HepG2 (cell line): ENCODE data around the gene MMP27. TPM values are rescaled to one million over a fixed set of nuclear protein-coding genes. Genes with fewer than 3 reads are reported as not detected.

Experiments
- ATAC-seq: fragments of 200-7000 bp; cut with Tn5 transposase; 3 replicates; pipeline ENCODE4 v1.9.1; 2020; ENCODE audit warnings: mild to moderate bottlenecking, moderate library complexity
- BruUV-seq: library from RNA; stranded (reverse); fragments of 400-500 nt; replicated peaks from 2 replicates; lab custom pipeline; 2021; lab: Mats Ljungman, UMichigan
- CTCF ChIA-PET: fragments of 300-600 bp; formaldehyde crosslinking; extraction: SDS; loops from one replicate; lab custom pipeline; 2021; ENCODE audit warnings: low total read pairs, inconsistent platforms, low intra/inter-chr PET ratio; lab: Yijun Ruan, JAX
- POLR2A ChIA-PET: fragments of 350-600 bp; sonication (Branson Sonifier 250); formaldehyde crosslinking; loops from one replicate; lab custom pipeline; 2020; ENCODE audit warnings: antibody characterized with exemption, inconsistent platforms; lab: Yijun Ruan, JAX
- DNase-seq: peaks from one replicate; pipeline ENCODE4 v3.0.0-alpha.2; 2015; ENCODE audit warnings: low spot score
- FAIRE-seq: peaks from 3 replicates; lab custom pipeline; 2011; peaks lifted over from hg19 to GRCh38; lab: Jason Lieb, UNC
- H2AFZ ChIP-seq: one replicate; pipeline ENCODE4 v1.6.1; 2011; ENCODE audit warnings: low read length, inconsistent platforms
- H3K27ac ChIP-seq: fragments of 300-600 bp; 3 replicates; pipeline ENCODE4 v1.8.0; 2011; ENCODE audit warnings: mixed run types, mild to moderate bottlenecking, mixed read lengths, low read length, inconsistent platforms; ENCODE audit not compliant: insufficient read depth; ENCODE audit errors: extremely low read length
- H3K27me3 ChIP-seq, 2 experiments: fragments of 200-600 bp in 1 of 2; 2 replicates in 1 of 2; 3 replicates in 1 of 2; pipeline versions ENCODE4 v1.6.0 to v1.8.0; 2011; ENCODE audit warnings: low read length in 2 of 2, mild to moderate bottlenecking in 2 of 2, moderate library complexity in 2 of 2, inconsistent platforms in 1 of 2; ENCODE audit not compliant: insufficient read depth in 2 of 2, control insufficient read depth in 1 of 2
- H3K36me3 ChIP-seq, 2 experiments: fragments of 200-600 bp in 1 of 2; replicated peaks in 1 of 2; 2 replicates in 1 of 2; 3 replicates in 1 of 2; pipeline versions ENCODE4 v1.5.1 to v1.8.0; 2011; ENCODE audit warnings: low read length in 2 of 2, inconsistent platforms in 1 of 2; ENCODE audit not compliant: insufficient read depth in 2 of 2, control insufficient read depth in 1 of 2
- H3K4me1 ChIP-seq: 2 replicates; pipeline ENCODE4 v1.5.1; 2012; ENCODE audit warnings: low read length, inconsistent platforms; ENCODE audit not compliant: insufficient read depth
- H3K4me2 ChIP-seq: 2 replicates; pipeline ENCODE4 v1.6.0; 2011; ENCODE audit warnings: low read depth, low read length, inconsistent platforms
- H3K4me3 ChIP-seq, 3 experiments: fragments of 200-600 bp in 1 of 3; sonication (generic), shearing (Covaris generic) in 1 of 3; replicated peaks in 1 of 3; 2 replicates each; pipeline ENCODE4 v1.5.1; 2011 to 2016; ENCODE audit warnings: low read length in 3 of 3, inconsistent platforms in 2 of 3, low read depth in 2 of 3, mild to moderate bottlenecking in 2 of 3, control low read depth in 1 of 3, mixed read lengths in 1 of 3; ENCODE audit not compliant: insufficient read depth in 1 of 3
- H3K79me2 ChIP-seq: one replicate; pipeline ENCODE4 v1.6.1; 2011; ENCODE audit warnings: low read length, inconsistent platforms; ENCODE audit not compliant: insufficient read depth
- H3K9ac ChIP-seq: 2 replicates; pipeline ENCODE4 v1.6.0; 2011; ENCODE audit warnings: mild to moderate bottlenecking, low read depth, low read length, inconsistent platforms; ENCODE audit not compliant: insufficient read depth
- H3K9me3 ChIP-seq: 2 replicates; pipeline ENCODE4 v1.5.1; 2012; ENCODE audit warnings: mild to moderate bottlenecking, low read length
- H4K20me1 ChIP-seq: 2 replicates; pipeline ENCODE4 v1.6.0; 2011; ENCODE audit warnings: inconsistent platforms, mild to moderate bottlenecking, low read length, moderate library complexity; ENCODE audit not compliant: insufficient read depth
- ATF7 ChIP-seq, 2 experiments: fragments of 450-650 bp in 1 of 2; sonication (generic) in 1 of 2; formaldehyde crosslinking in 1 of 2; IDR thresholded peaks; 2 replicates each; pipeline versions ENCODE4 v1.4.0 to v1.6.1; 2016 to 2020; ENCODE audit warnings: antibody characterized with exemption in 1 of 2, mild to moderate bottlenecking in 1 of 2, missing genetic modification reagents in 1 of 2
- ELF1 ChIP-seq: sonication (generic); formaldehyde crosslinking; IDR thresholded peaks from 2 replicates; pipeline ENCODE4 v1.4.0; 2020; ENCODE audit warnings: missing genetic modification reagents
- HDAC2 ChIP-seq: sonication (generic); formaldehyde crosslinking; IDR thresholded peaks from 2 replicates; pipeline ENCODE4 v1.4.0; 2020; ENCODE audit warnings: missing genetic modification reagents
- MTA1 ChIP-seq: sonication (generic); formaldehyde crosslinking; IDR thresholded peaks from 2 replicates; pipeline ENCODE4 v1.4.0; 2020; ENCODE audit warnings: missing genetic modification reagents, mild to moderate bottlenecking, borderline replicate concordance
- RFXAP ChIP-seq: sonication (generic); formaldehyde crosslinking; IDR thresholded peaks from 2 replicates; pipeline ENCODE4 v1.4.0; 2020; ENCODE audit warnings: missing genetic modification reagents, borderline replicate concordance
- SIX1 ChIP-seq: sonication (generic); formaldehyde crosslinking; IDR thresholded peaks from 2 replicates; pipeline ENCODE4 v1.4.0; 2020; ENCODE audit warnings: missing genetic modification reagents, borderline replicate concordance
- SPEN ChIP-seq: sonication (generic); formaldehyde crosslinking; IDR thresholded peaks from 2 replicates; pipeline ENCODE4 v1.5.1; 2020; ENCODE audit warnings: low read depth, mild to moderate bottlenecking, missing genetic modification reagents
- SRSF1 ChIP-seq: fragments of 200-400 bp; formaldehyde crosslinking; optimal IDR thresholded peaks from 2 replicates; pipeline ENCODE3; 2017; ENCODE audit warnings: mild to moderate bottlenecking, low read depth, low read length, moderate library complexity
- SRSF4 ChIP-seq: fragments of 200-400 bp; formaldehyde crosslinking; IDR thresholded peaks from one replicate; pipeline ENCODE4 v1.6.1; 2018; ENCODE audit warnings: mild to moderate bottlenecking, low read depth, low read length, moderate library complexity; ENCODE audit not compliant: poor library complexity, severe bottlenecking
- ZNF136 ChIP-seq: sonication (generic); formaldehyde crosslinking; IDR thresholded peaks from 2 replicates; pipeline ENCODE4 v1.8.1; 2022; ENCODE audit warnings: low read depth, mild to moderate bottlenecking, moderate library complexity, missing genetic modification reagents
- ZNF260 ChIP-seq: sonication (generic); formaldehyde crosslinking; IDR thresholded peaks from 2 replicates; pipeline ENCODE4 v1.4.0; 2020; ENCODE audit warnings: missing genetic modification reagents, low read depth, mild to moderate bottlenecking, borderline replicate concordance
- ZNF337 ChIP-seq: sonication (generic); formaldehyde crosslinking; IDR thresholded peaks from 2 replicates; pipeline ENCODE4 v1.5.1; 2020; ENCODE audit warnings: missing genetic modification reagents, low read depth, mild to moderate bottlenecking, borderline replicate concordance
- ZNF510 ChIP-seq: sonication (generic); formaldehyde crosslinking; IDR thresholded peaks from 2 replicates; pipeline ENCODE4 v1.4.0; 2020; ENCODE audit warnings: low read depth, mild to moderate bottlenecking, missing genetic modification reagents
- WGBS: methylation state at CpG from one replicate; pipeline ENCODE4 v1.1.6; 2017; ENCODE audit warnings: low lambda C conversion rate; 5-methylcytosine and 5-hydroxymethylcytosine counted together
- in situ Hi-C: cut with HindIII; loops from 2 replicates; pipeline ENCODE4 v1.10.0; 2017; ENCODE audit warnings: low pct_unique_long_range_greater_than_20kb; ENCODE audit not compliant: extremely low pct_ligation_motif_present
- intact Hi-C: fragments of 100-400 bp; cut with micrococcal nuclease; formaldehyde crosslinking; loops from one replicate; pipeline ENCODE4 v1.10.0; 2022; ENCODE audit not compliant: unreplicated experiment
- polyA plus RNA-seq, 8 experiments: library from polyadenylated mRNA; depleted of rRNA in 3 of 8; stranded (reverse) in 7 of 8; unstranded in 1 of 8; fragments of >200 nt; fragmentation: Illumina TruSeq in 4 of 8; extraction: Trizol in 4 of 8; gene quantifications; 2 replicates each; pipeline versions ENCODE4 v1.2.1 to v1.2.3, GENCODE V29; 2011 to 2016; ENCODE audit warnings: low read depth in 4 of 8, missing spikeins in 1 of 8, mixed read lengths in 1 of 8; ENCODE audit not compliant: insufficient read depth in 1 of 8
- total RNA-seq, 5 experiments: library from RNA; depleted of rRNA; stranded (reverse); fragments of >200 nt; fragmentation: Illumina TruSeq; extraction: Trizol; gene quantifications; 2 replicates each; pipeline ENCODE4 v1.2.3, GENCODE V29; 2016; ENCODE audit warnings: low read depth in 1 of 5
- TF ChIP-seq, protein P1 (sequence below): IDR thresholded peaks from 2 replicates; pipeline ENCODE4 v1.6.1; 2018; ENCODE audit warnings: missing genetic modification reagents, mild to moderate bottlenecking, missing compliant biosample characterization
- TF ChIP-seq, protein P2 (sequence below): IDR thresholded peaks from 2 replicates; pipeline ENCODE4 v1.6.1; 2016; ENCODE audit warnings: missing compliant biosample characterization, missing genetic modification reagents, borderline replicate concordance

Gene MMP27
- total and polyA plus RNA-seq, 2 of the 13 experiments (the other 11 are each of a cell fraction or from before 2014, with no cell fraction given): not detected

GRCh38 chr11:102753267-102753666 is 47.7 kb upstream of the MMP27 start:
- no peak for FAIRE-seq
- BruUV-seq: no TSS peak

DNA sequence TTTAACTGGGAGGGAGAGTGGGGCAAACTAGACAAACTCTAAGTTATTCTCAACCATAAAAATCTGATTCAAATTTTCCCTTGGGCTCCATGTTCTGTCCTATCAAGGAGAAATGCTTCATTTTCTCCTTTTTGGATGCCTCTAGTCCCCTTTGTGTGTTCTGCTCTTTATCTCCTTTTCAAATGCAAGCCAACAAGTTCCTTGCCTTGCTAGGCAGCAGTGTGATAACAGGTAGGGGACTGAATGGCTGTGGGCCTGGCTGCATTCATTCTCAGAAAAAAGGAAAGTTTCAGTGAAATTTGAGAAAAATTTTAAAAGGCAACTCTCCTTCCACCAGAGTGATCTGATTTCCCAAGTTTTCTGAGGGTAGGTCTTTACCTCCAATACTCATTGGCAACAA is 46.1 kb upstream of the MMP27 start:
- Histone ChIP-seq H2AFZ (no peak overlapping the region), H3K9ac (no peak overlapping the region), H3K79me2 (no peaks in the 10 kb centered on the region), H3K27me3 (no peaks in the 10 kb centered on the region; a peak in 2 of 5 replicates), H3K36me3 (no peaks in the 10 kb centered on the region), H3K4me2 (no peak overlapping the region), H3K9me3 (no peaks in the 10 kb centered on the region), H4K20me1 (no peaks in the 10 kb centered on the region), H3K4me3 (no peak overlapping the region), H3K27ac (no peak overlapping the region), H3K4me1 (no peaks in the 10 kb centered on the region)
- ChIA-PET POLR2A (no interaction called here), CTCF (no interaction called here)
- FAIRE-seq (no peak), ATAC-seq (no peak), DNase-seq (no peak)
- no TSS peak for BruUV-seq
- intact Hi-C loops: no loop called here
- in situ Hi-C loops: no loop called here
- TF ChIP-seq SPEN (CRISPR knock-in tag): no peak
- TF ChIP-seq SIX1 (CRISPR knock-in tag): no peak
- no peak for TF ChIP-seq ZNF260 (CRISPR knock-in tag)
- no peak for TF ChIP-seq ATF7 (IDR thresholded peaks at IDR 0.05)
- no peak for TF ChIP-seq ATF7 (CRISPR knock-in tag; IDR thresholded peaks at IDR 0.05)
- TF ChIP-seq ZNF337 (CRISPR knock-in tag): no peak
- no peak for TF ChIP-seq ZNF510 (CRISPR knock-in tag)
- TF ChIP-seq ZNF136 (CRISPR knock-in tag): no peak
- no peak for TF ChIP-seq ELF1 (CRISPR knock-in tag)
- TF ChIP-seq SRSF1: no peak
- TF ChIP-seq, protein P1, sequence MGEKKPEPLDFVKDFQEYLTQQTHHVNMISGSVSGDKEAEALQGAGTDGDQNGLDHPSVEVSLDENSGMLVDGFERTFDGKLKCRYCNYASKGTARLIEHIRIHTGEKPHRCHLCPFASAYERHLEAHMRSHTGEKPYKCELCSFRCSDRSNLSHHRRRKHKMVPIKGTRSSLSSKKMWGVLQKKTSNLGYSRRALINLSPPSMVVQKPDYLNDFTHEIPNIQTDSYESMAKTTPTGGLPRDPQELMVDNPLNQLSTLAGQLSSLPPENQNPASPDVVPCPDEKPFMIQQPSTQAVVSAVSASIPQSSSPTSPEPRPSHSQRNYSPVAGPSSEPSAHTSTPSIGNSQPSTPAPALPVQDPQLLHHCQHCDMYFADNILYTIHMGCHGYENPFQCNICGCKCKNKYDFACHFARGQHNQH (CRISPR knock-in tag): no peak

More at GRCh38 chr11:102753267-102753666, 47.7 kb upstream of the MMP27 start:
- TF ChIP-seq SRSF4 (no peak), MTA1 (CRISPR knock-in tag) (no peak), HDAC2 (no peak), RFXAP (CRISPR knock-in tag) (no peak)
- TF ChIP-seq, protein P2, sequence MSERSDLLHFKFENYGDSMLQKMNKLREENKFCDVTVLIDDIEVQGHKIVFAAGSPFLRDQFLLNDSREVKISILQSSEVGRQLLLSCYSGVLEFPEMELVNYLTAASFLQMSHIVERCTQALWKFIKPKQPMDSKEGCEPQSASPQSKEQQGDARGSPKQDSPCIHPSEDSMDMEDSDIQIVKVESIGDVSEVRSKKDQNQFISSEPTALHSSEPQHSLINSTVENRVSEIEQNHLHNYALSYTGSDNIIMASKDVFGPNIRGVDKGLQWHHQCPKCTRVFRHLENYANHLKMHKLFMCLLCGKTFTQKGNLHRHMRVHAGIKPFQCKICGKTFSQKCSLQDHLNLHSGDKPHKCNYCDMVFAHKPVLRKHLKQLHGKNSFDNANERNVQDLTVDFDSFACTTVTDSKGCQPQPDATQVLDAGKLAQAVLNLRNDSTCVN (CRISPR knock-in tag): no peak
- TF ChIP-seq, all 625 proteins: peak for 0
- no peaks in the 10 kb centered on the region for H3K4me1 ChIP-seq
- H3K27me3 ChIP-seq: no peaks in the 10 kb centered on the region; a peak in 2 of 5 replicates
- CTCF ChIA-PET: no interaction called here
- no peak overlapping the region for H3K27ac ChIP-seq
- H3K4me3 ChIP-seq: no peak overlapping the region
- H3K79me2 ChIP-seq: no peaks in the 10 kb centered on the region
- H3K36me3 ChIP-seq: no peaks in the 10 kb centered on the region
- no peak overlapping the region for H3K4me2 ChIP-seq
- ATAC-seq (no peak), DNase-seq (no peak)
- H3K9me3 ChIP-seq: no peaks in the 10 kb centered on the region
- WGBS: 100% methylated on average over 1 of the region's 1 CpG
- in situ Hi-C loops: no loop called here
- H2AFZ ChIP-seq: no peak overlapping the region
- H3K9ac ChIP-seq: no peak overlapping the region
- no peaks in the 10 kb centered on the region for H4K20me1 ChIP-seq
- intact Hi-C loops: no loop called here
- POLR2A ChIA-PET: no interaction called here
